B cell (primary cell): ENCODE data around the gene PBLD. TPM values are rescaled to one million over a fixed set of nuclear protein-coding genes. Genes with fewer than 3 reads are reported as not detected.
A peak's percentile ranks its signal among the peaks of the same experiment; 100 is the strongest.

Source experiments
- ATAC-seq: fragments of 200-7000 bp; cut with Tn5 transposase; one replicate; pipeline ENCODE4 v1.10.0; 2021; ENCODE audit warnings: low read depth, mild to moderate bottlenecking, moderate number of reproducible peaks, moderate library complexity
- CTCF ChIA-PET: fragments of 350-600 bp; sonication (Branson Sonifier 250); formaldehyde crosslinking; loops from one replicate; lab custom pipeline; 2021; ENCODE audit warnings: antibody characterized with exemption, inconsistent platforms; lab: Charles Lee
- POLR2A ChIA-PET: fragments of 350-600 bp; sonication (Branson Sonifier 250); formaldehyde crosslinking; loops from one replicate; lab custom pipeline; 2021; ENCODE audit warnings: antibody characterized with exemption; lab: Charles Lee
- DNase-seq: peaks from one replicate; pipeline ENCODE4 v3.0.0; 2013
- H2AFZ ChIP-seq: 2 replicates; pipeline ENCODE4 v1.6.1; 2012; ENCODE audit warnings: mild to moderate bottlenecking, low read depth, low read length; ENCODE audit not compliant: insufficient read depth, poor library complexity, severe bottlenecking
- H3K27ac ChIP-seq, 2 donors: 1 replicate in 1 of 2; 2 replicates in 1 of 2; pipeline ENCODE4 v1.5.1; 2012 to 2013; ENCODE audit warnings: low read length in 2 of 2, mild to moderate bottlenecking in 2 of 2, moderate library complexity in 1 of 2
- H3K27me3 ChIP-seq, 4 experiments: fragments of 200-600 bp in 1 of 4; sonication (generic) in 1 of 4; replicated peaks in 1 of 4; 1 replicate in 2 of 4; 2 replicates in 2 of 4; pipeline versions ENCODE4 v1.6.1 to v1.7.0; 2013 to 2016; ENCODE audit warnings: low read length in 3 of 4, mild to moderate bottlenecking in 2 of 4, mixed read lengths in 1 of 4, moderate library complexity in 1 of 4; ENCODE audit not compliant: insufficient read depth in 4 of 4, control insufficient read depth in 3 of 4; ENCODE audit errors: control extremely low read depth in 1 of 4
- H3K36me3 ChIP-seq, 2 experiments: replicated peaks in 1 of 2; 1 replicate in 1 of 2; 2 replicates in 1 of 2; pipeline versions ENCODE4 v1.6.1 to v1.7.1; 2013; ENCODE audit warnings: low read length in 1 of 2; ENCODE audit not compliant: insufficient read depth in 2 of 2, control insufficient read depth in 1 of 2; ENCODE audit errors: control extremely low read depth in 1 of 2, extremely low read depth in 1 of 2
- H3K4me1 ChIP-seq, 2 donors: fragments of 200-600 bp in 1 of 2; sonication (generic) in 1 of 2; 1 replicate in 1 of 2; 2 replicates in 1 of 2; pipeline versions ENCODE4 v1.5.1 to v1.6.1; 2013 to 2017; ENCODE audit warnings: low read length in 2 of 2; ENCODE audit not compliant: control insufficient read depth in 2 of 2, insufficient read depth in 2 of 2
- H3K4me2 ChIP-seq: replicated peaks from 2 replicates; pipeline ENCODE3; 2012; ENCODE audit warnings: mild to moderate bottlenecking, low read depth, low read length; ENCODE audit not compliant: poor library complexity, severe bottlenecking
- H3K4me3 ChIP-seq, 5 experiments: fragments of 200-600 bp in 1 of 5; sonication (generic) in 1 of 5; 1 replicate in 3 of 5; 2 replicates in 2 of 5; pipeline versions ENCODE4 v1.5.1 to v1.7.0; 2011 to 2016; ENCODE audit warnings: low read length in 4 of 5, mild to moderate bottlenecking in 4 of 5, low read depth in 2 of 5, control low read depth in 1 of 5, moderate library complexity in 1 of 5; ENCODE audit not compliant: insufficient read depth in 1 of 5; ENCODE audit errors: control extremely low read depth in 1 of 5, extremely low read depth in 1 of 5
- H3K79me2 ChIP-seq: fragments of 200-600 bp; sonication (generic); one replicate; pipeline ENCODE4 v1.6.0; 2016; ENCODE audit warnings: low read length; ENCODE audit not compliant: control insufficient read depth, insufficient read depth
- H3K9ac ChIP-seq: fragments of 200-600 bp; sonication (generic); 2 replicates; pipeline ENCODE4 v1.6.1; 2017; ENCODE audit warnings: mild to moderate bottlenecking, low read length, moderate library complexity
- H3K9me3 ChIP-seq, 3 donors: one replicate each; pipeline versions ENCODE4 v1.6.1 to v1.7.1; 2013; ENCODE audit warnings: low read length in 2 of 3; ENCODE audit not compliant: control insufficient read depth in 2 of 3, insufficient read depth in 1 of 3; ENCODE audit errors: control extremely low read depth in 1 of 3
- H4K20me1 ChIP-seq: 2 replicates; pipeline ENCODE4 v1.6.0; 2012; ENCODE audit warnings: mild to moderate bottlenecking, low read length; ENCODE audit not compliant: insufficient read depth, control insufficient read depth, poor library complexity, severe bottlenecking
- H3K27ac Mint-ChIP-seq: one replicate; pipeline ENCODE4 v1.8.0; 2021; ENCODE audit warnings: mixed read lengths
- H3K27me3 Mint-ChIP-seq: one replicate; pipeline ENCODE4 v1.8.0; 2021; ENCODE audit warnings: mixed read lengths
- H3K4me1 Mint-ChIP-seq: one replicate; pipeline ENCODE4 v1.8.0; 2021; ENCODE audit warnings: mixed read lengths
- H3K4me3 Mint-ChIP-seq: one replicate; pipeline ENCODE4 v1.8.0; 2021; ENCODE audit warnings: mixed read lengths
- H3K9me3 Mint-ChIP-seq: one replicate; pipeline ENCODE4 v1.8.0; 2022; ENCODE audit warnings: mixed read lengths; ENCODE audit not compliant: insufficient read depth
- EZH2 ChIP-seq: IDR thresholded peaks from 2 replicates; pipeline ENCODE4 v1.6.1; 2012; ENCODE audit warnings: borderline replicate concordance, low read depth, mild to moderate bottlenecking, moderate library complexity, low read length; ENCODE audit not compliant: insufficient read depth, poor library complexity, severe bottlenecking
- WGBS: methylation state at CpG from one replicate; pipeline ENCODE4 v1.1.5; 2013; ENCODE audit warnings: missing lambda C conversion rate; ENCODE audit not compliant: insufficient coverage; 5-methylcytosine and 5-hydroxymethylcytosine counted together
- intact Hi-C: fragments of 100-400 bp; cut with micrococcal nuclease; formaldehyde crosslinking; loops from one replicate; pipeline ENCODE4 v1.10.0; 2022
- polyA plus RNA-seq: library from polyadenylated mRNA; depleted of rRNA; stranded (reverse); fragments of >200 nt; gene quantifications from 2 replicates; pipeline ENCODE4 v1.2.3, GENCODE V29; 2012
- total RNA-seq, 2 donors: library from RNA; stranded (reverse); fragments of 120-200 nt in 1 of 2; gene quantifications; 1 replicate in 1 of 2; 2 replicates in 1 of 2; pipeline versions ENCODE4 v1.2.3 to v1.2.4, GENCODE V29; 2013 to 2022
- TF ChIP-seq, protein P1 (sequence below): fragments of 200-600 bp; IDR thresholded peaks from one replicate; pipeline ENCODE4 v1.8.0; 2022; ENCODE audit warnings: antibody characterized with exemption, mild to moderate bottlenecking

Gene PBLD
- total and polyA plus RNA-seq, 2 donors (not counting 1 experiment from before 2014, with no cell fraction given), result 0.40 to 4.7 TPM

DNA sequence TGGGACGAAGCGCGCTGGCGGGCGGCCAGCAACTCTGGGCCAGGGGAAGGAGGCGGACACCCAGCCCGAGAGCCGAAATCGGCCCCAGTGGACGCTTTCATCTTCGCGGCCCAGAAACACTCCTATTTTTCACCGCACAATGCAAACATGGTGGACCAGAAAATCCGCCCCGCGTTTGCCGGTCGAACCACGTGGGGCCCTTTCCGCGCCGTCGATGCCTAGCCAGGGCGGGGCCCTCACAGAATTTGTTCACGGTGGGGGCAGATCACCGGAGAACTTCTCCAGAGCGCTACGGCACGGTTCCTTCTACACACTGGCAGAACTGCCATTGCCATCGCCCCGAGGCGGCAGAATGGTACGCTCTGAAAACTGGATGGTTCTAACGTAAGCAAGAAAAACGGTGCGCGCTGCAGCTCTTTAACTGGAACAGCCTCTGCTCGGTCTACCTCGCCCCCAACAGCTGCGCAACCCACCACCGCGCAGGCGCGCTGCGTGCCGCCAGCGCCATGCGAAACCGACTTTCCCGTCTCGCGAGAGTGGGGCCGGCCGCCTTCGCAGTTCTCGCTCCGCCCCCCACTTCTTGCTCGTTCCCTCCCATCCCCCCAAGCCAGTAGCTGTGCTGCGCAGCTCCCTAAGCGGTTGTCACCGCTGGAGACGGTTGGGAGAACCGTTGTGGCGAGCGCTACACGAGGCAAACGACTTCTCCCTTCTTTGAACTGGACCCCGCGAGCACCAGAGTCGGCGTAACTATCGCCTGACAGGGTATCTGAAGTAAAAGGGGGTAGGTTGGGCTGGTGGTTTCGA lies 1.1 kb downstream of the PBLD start, which contains the start of gene HNRNPH3:
HNRNPH3 (plus strand) TSS at position 610 of the 804 bp plus-strand sequence. CDS start 5,158 bp downstream, outside the sequence.
- intact Hi-C loops, result loop anchor here (1.0 to 5.0 kb wide), 12 partner anchors 17 to 1816 kb away; partner anchors contain the start of genes CCAR1, DDX21, RUFY2 and SLC25A16
- DNase-seq, result peak; percentile 100
- peaks cover 49% of the 10 kb centered on the region for H3K79me2 ChIP-seq
- CTCF ChIA-PET, result interaction anchor here (1.2 to 6.6 kb wide), 4 partner anchors 17 to 476 kb away, joined by 3 to 51 read pairs (median 14); no protein-coding TSS in a partner anchor
- Mint-ChIP-seq H3K4me1 (peaks cover 62% of the 10 kb centered on the region), H3K4me3 (peak within 1 kb of the TSS; percentile 99), H3K27me3 (no peaks in the 10 kb centered on the region), H3K9me3 (no peaks in the 10 kb centered on the region), H3K27ac (peak within 1 kb of the TSS; percentile 100)
- H3K4me2 ChIP-seq, result peak within 1 kb of the TSS; percentile 79
- peak within 1 kb of the TSS; percentile 79 for H2AFZ ChIP-seq
- H3K27ac ChIP-seq, result peak within 1 kb of the TSS; percentile 93 to 94
- H4K20me1 ChIP-seq, result peaks cover 36% of the 10 kb centered on the region
- TF ChIP-seq, protein P1, sequence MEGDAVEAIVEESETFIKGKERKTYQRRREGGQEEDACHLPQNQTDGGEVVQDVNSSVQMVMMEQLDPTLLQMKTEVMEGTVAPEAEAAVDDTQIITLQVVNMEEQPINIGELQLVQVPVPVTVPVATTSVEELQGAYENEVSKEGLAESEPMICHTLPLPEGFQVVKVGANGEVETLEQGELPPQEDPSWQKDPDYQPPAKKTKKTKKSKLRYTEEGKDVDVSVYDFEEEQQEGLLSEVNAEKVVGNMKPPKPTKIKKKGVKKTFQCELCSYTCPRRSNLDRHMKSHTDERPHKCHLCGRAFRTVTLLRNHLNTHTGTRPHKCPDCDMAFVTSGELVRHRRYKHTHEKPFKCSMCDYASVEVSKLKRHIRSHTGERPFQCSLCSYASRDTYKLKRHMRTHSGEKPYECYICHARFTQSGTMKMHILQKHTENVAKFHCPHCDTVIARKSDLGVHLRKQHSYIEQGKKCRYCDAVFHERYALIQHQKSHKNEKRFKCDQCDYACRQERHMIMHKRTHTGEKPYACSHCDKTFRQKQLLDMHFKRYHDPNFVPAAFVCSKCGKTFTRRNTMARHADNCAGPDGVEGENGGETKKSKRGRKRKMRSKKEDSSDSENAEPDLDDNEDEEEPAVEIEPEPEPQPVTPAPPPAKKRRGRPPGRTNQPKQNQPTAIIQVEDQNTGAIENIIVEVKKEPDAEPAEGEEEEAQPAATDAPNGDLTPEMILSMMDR, result no peak
- no peak for TF ChIP-seq EZH2
- under 1% methylated on average over 69 of the region's 73 CpGs for WGBS
- POLR2A ChIA-PET, result interaction anchor here (0.6 to 2.4 kb wide), 16 partner anchors 21 to 656 kb away, joined by 3 to 20 read pairs (median 7); partner anchors contain the start of genes CCAR1, DDX21, RUFY2 and SIRT1
- H3K36me3 ChIP-seq, result peaks cover 0 to 3% of the 10 kb centered on the region in 2 experiments
- peaks cover 42 to 51% of the 10 kb centered on the region in 2 donors for H3K4me1 ChIP-seq
- H3K27me3 ChIP-seq, result no peaks in the 10 kb centered on the region
- H3K9me3 ChIP-seq, result peaks cover 0 to 8% (median 0%) of the 10 kb centered on the region in 3 donors
- peak within 1 kb of the TSS; percentile 97 for H3K9ac ChIP-seq
- peak; percentile 84 for ATAC-seq
- peak within 1 kb of the TSS; percentile 77 to 95 (median 90) for H3K4me3 ChIP-seq
